K562 (cell line): ENCODE measurements around the gene TP53I13. TPM values are rescaled to one million over a fixed set of nuclear protein-coding genes. Genes with fewer than 3 reads are reported as not detected.

Source experiments
- CCNT2 ChIP-seq: IDR thresholded peaks from 2 replicates; pipeline ENCODE4 v1.6.1; 2011; ENCODE audit warnings: borderline replicate concordance, low read depth, mild to moderate bottlenecking, moderate library complexity, mixed read lengths, low read length; ENCODE audit not compliant: insufficient read length; ENCODE audit errors: extremely low read depth
- CREM ChIP-seq: IDR thresholded peaks from 2 replicates; pipeline ENCODE4 v1.6.1; 2014; ENCODE audit warnings: antibody characterized with exemption, low read depth
- CSDE1 ChIP-seq, 2 experiments: fragments of 450-650 bp; IDR thresholded peaks; 2 replicates each; pipeline ENCODE4 v1.6.1; 2016; ENCODE audit warnings: mild to moderate bottlenecking in 1 of 2
- HDAC2 ChIP-seq: fragments of 450-650 bp; IDR thresholded peaks from 2 replicates; pipeline ENCODE4 v1.6.1; 2016; ENCODE audit warnings: mild to moderate bottlenecking
- NFYB ChIP-seq: IDR thresholded peaks from 2 replicates; pipeline ENCODE4 v1.6.1; 2011; ENCODE audit warnings: mild to moderate bottlenecking, moderate library complexity; ENCODE audit not compliant: insufficient read length; ENCODE audit errors: extremely low read depth
- NR1H2 ChIP-seq: sonication (generic); formaldehyde crosslinking; IDR thresholded peaks from 2 replicates; pipeline ENCODE4 v1.4.0; 2020; ENCODE audit warnings: mild to moderate bottlenecking, missing genetic modification reagents
- PCBP2 ChIP-seq: fragments of 200-400 bp; formaldehyde crosslinking; IDR thresholded peaks from 2 replicates; pipeline ENCODE4 v1.6.1; 2018; ENCODE audit warnings: low read length, low read depth, mild to moderate bottlenecking, moderate library complexity; ENCODE audit not compliant: poor library complexity, severe bottlenecking
- PHTF2 ChIP-seq: fragments of 250-450 bp; sonication (Bioruptor Pico); IDR thresholded peaks from 2 replicates; pipeline ENCODE4 v1.5.0; 2021; ENCODE audit warnings: mild to moderate bottlenecking
- RFX5 ChIP-seq: IDR thresholded peaks from 2 replicates; pipeline ENCODE4 v1.6.1; 2011; ENCODE audit warnings: low read depth, mild to moderate bottlenecking, improper control_type of control experiment, low read length
- SAP30 ChIP-seq: fragments of 200-600 bp; sonication (generic); IDR thresholded peaks from 2 replicates; pipeline ENCODE4 v1.6.1; 2012; ENCODE audit warnings: borderline replicate concordance, low read depth, mild to moderate bottlenecking, moderate library complexity, low read length, control low read depth, inconsistent platforms; ENCODE audit not compliant: insufficient read depth, poor library complexity, severe bottlenecking
- SMAD3 ChIP-seq: fragments of 450-650 bp; formaldehyde crosslinking; conservative IDR thresholded peaks from 2 replicates; pipeline ENCODE4 v1.4.0; 2020; ENCODE audit warnings: mild to moderate bottlenecking
- SMAD4 ChIP-seq: fragments of 250-450 bp; sonication (Bioruptor Pico); conservative IDR thresholded peaks from 2 replicates; pipeline ENCODE4 v1.8.0; 2021; ENCODE audit warnings: inconsistent platforms, mild to moderate bottlenecking, moderate library complexity
- SNAPC5 ChIP-seq: fragments of 250-450 bp; sonication (Bioruptor Pico); IDR thresholded peaks from 2 replicates; pipeline ENCODE4 v1.8.0; 2021; ENCODE audit warnings: moderate library complexity, mild to moderate bottlenecking, inconsistent platforms
- YBX1 ChIP-seq: fragments of 450-650 bp; IDR thresholded peaks from 2 replicates; pipeline ENCODE4 v1.7.1; 2016; ENCODE audit warnings: mild to moderate bottlenecking
- YY1 ChIP-seq, 3 experiments: IDR thresholded peaks; 2 replicates each; pipeline ENCODE4 v1.6.1; 2011; ENCODE audit warnings: low read length in 2 of 3, mild to moderate bottlenecking in 2 of 3, moderate library complexity in 2 of 3, borderline replicate concordance in 1 of 3, control low read depth in 1 of 3, low read depth in 1 of 3; ENCODE audit not compliant: insufficient read depth in 3 of 3, insufficient replicate concordance in 2 of 3, control insufficient read depth in 1 of 3, insufficient read length in 1 of 3; ENCODE audit errors: extremely low read depth in 1 of 3
- ZBTB26 ChIP-seq: fragments of 450-650 bp; formaldehyde crosslinking; IDR thresholded peaks from 2 replicates; pipeline ENCODE4 v1.4.0; 2022; ENCODE audit warnings: missing genetic modification characterization
- ZNF778 ChIP-seq: fragments of 450-650 bp; formaldehyde crosslinking; IDR thresholded peaks from 2 replicates; pipeline ENCODE4 v1.4.0; 2020; ENCODE audit warnings: mild to moderate bottlenecking, moderate library complexity
- polyA plus RNA-seq, 8 experiments: library from polyadenylated mRNA; depleted of rRNA in 4 of 8; stranded (reverse) in 5 of 8; unstranded in 3 of 8; fragments of >200 nt; fragmentation: Nextera tagmentation in 2 of 8; fragmentation: Illumina TruSeq in 1 of 8; extraction: Ambion mirVana in 2 of 8; extraction: Trizol in 1 of 8; gene quantifications; 2 replicates each; pipeline versions ENCODE4 v1.2.1 to v1.2.3, GENCODE V29; 2011 to 2014; ENCODE audit warnings: inconsistent platforms in 1 of 8, missing spikeins in 1 of 8
- total RNA-seq, 7 experiments: library from RNA; depleted of rRNA in 6 of 7; stranded (reverse); fragments of >200 nt in 6 of 7; fragmentation: Illumina TruSeq in 2 of 7; extraction: Trizol in 2 of 7; gene quantifications; 2 replicates each; pipeline versions ENCODE4 v1.2.1 to v1.2.3, GENCODE V29; 2011 to 2021; ENCODE audit warnings: low replicate concordance in 1 of 7
- TF ChIP-seq, protein P1 (sequence below): fragments of 250-450 bp; sonication (Bioruptor Pico); IDR thresholded peaks from 2 replicates; pipeline ENCODE4 v1.9.0; 2021; ENCODE audit warnings: mild to moderate bottlenecking, inconsistent platforms
- TF ChIP-seq, protein P2 (sequence below): fragments of 450-650 bp; IDR thresholded peaks from 2 replicates; pipeline ENCODE4 v1.6.1; 2018; ENCODE audit not compliant: partially characterized antibody

The TP53I13 gene
- total and polyA plus RNA-seq, 9 of the 15 experiments (the other 6 are each of a cell fraction or from before 2014, with no cell fraction given): 0.08 to 28.3 (median 9.1) TPM

DNA sequence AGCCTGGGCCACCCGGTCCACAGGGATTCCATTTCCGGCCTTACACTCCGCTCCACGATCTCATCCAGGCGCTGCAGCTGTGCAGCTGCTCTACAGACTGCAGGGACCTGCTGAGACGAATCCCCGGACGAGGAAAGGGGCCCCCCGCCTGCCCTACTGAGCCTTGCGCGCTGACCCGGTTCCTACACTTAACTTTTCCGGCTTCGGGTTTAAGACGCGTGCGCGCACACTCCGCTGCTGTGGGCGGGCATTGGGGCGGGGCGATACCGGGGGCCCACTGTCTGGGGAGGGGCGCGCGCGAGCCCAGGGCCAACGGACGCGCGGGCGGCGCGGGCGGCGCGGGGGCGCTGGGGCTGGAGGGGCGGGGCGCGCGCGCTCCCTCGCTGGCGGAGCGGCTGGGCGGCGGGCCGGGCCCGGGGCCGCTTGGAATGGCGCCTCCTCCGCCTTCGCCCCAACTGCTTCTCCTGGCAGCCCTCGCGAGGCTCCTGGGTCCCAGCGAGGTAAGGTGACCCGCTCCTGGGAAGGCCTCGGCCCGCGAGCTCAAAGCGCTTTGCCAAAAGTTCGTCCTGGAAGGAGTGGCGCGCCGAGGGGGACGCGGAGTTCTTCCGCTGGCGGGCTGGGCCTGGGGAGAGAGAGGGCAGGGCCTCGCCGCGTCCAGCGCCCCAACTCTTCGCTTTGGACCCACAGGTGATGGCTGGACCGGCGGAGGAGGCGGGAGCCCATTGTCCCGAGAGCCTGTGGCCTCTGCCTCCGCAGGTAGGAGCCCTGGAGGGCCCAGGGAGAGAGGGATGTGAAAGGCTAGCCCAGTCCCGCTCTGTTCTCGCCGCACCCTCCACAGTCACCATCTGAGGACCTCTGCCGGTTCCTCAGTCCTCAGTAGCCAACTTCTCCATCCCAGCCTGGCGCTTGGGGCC is at the start of gene TP53I13 (continued):
- TF ChIP-seq ZBTB26 (no peak), YY1 (IDR thresholded peaks at IDR 0.05; ENCODE audit: borderline replicate concordance in 1 of 3, control insufficient read depth in 1 of 3, extremely low read depth in 1 of 3, insufficient read depth in 3 of 3, insufficient read length in 1 of 3, insufficient replicate concordance in 2 of 3, low read depth in 1 of 3, low read length in 2 of 3) (peak in 1 of 3 experiments; percentile 44), ZNF778 (no peak), NR1H2 (CRISPR knock-in tag) (no peak), PCBP2 (no peak), PHTF2 (CRISPR knock-in tag) (no peak), SMAD3 (CRISPR knock-in tag) (no peak), RFX5 (no peak), SAP30 (peak; percentile 26), YBX1 (no peak), CREM (peak; percentile 34; the same call in 1 of the 2 replicates), HDAC2 (no peak), SMAD4 (CRISPR knock-in tag) (0 out of 2 replicates have a peak, but pooled peaks have one; percentile 17), CCNT2 (no peak), NFYB (no peak), SNAPC5 (CRISPR knock-in tag) (no peak), CSDE1 (IDR thresholded peaks at IDR 0.05) (no peak)
- TF ChIP-seq, protein P1, sequence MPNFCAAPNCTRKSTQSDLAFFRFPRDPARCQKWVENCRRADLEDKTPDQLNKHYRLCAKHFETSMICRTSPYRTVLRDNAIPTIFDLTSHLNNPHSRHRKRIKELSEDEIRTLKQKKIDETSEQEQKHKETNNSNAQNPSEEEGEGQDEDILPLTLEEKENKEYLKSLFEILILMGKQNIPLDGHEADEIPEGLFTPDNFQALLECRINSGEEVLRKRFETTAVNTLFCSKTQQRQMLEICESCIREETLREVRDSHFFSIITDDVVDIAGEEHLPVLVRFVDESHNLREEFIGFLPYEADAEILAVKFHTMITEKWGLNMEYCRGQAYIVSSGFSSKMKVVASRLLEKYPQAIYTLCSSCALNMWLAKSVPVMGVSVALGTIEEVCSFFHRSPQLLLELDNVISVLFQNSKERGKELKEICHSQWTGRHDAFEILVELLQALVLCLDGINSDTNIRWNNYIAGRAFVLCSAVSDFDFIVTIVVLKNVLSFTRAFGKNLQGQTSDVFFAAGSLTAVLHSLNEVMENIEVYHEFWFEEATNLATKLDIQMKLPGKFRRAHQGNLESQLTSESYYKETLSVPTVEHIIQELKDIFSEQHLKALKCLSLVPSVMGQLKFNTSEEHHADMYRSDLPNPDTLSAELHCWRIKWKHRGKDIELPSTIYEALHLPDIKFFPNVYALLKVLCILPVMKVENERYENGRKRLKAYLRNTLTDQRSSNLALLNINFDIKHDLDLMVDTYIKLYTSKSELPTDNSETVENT (CRISPR knock-in tag): 0 out of 2 replicates have a peak, but pooled peaks have one; percentile 29
- TF ChIP-seq, protein P2, sequence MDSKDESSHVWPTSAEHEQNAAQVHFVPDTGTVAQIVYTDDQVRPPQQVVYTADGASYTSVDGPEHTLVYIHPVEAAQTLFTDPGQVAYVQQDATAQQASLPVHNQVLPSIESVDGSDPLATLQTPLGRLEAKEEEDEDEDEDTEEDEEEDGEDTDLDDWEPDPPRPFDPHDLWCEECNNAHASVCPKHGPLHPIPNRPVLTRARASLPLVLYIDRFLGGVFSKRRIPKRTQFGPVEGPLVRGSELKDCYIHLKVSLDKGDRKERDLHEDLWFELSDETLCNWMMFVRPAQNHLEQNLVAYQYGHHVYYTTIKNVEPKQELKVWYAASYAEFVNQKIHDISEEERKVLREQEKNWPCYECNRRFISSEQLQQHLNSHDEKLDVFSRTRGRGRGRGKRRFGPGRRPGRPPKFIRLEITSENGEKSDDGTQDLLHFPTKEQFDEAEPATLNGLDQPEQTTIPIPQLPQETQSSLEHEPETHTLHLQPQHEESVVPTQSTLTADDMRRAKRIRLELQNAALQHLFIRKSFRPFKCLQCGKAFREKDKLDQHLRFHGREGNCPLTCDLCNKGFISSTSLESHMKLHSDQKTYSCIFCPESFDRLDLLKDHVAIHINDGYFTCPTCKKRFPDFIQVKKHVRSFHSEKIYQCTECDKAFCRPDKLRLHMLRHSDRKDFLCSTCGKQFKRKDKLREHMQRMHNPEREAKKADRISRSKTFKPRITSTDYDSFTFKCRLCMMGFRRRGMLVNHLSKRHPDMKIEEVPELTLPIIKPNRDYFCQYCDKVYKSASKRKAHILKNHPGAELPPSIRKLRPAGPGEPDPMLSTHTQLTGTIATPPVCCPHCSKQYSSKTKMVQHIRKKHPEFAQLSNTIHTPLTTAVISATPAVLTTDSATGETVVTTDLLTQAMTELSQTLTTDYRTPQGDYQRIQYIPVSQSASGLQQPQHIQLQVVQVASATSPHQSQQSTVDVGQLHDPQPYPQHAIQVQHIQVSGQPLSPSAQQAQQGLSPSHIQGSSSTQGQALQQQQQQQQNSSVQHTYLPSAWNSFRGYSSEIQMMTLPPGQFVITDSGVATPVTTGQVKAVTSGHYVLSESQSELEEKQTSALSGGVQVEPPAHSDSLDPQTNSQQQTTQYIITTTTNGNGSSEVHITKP: no peak
